NB4 (cell line): ENCODE data around the gene RNU2-63P.
"Not testable (repeated sequence)": the region's sequence is repeated elsewhere in the genome, so short reads cannot be mapped to it uniquely, and the experiment has no call there.

ENCODE experiments used
- DNase-seq: peaks from one replicate; pipeline ENCODE4 v3.0.0; 2010; ENCODE audit warnings: low read depth
- H3K4me3 ChIP-seq: one replicate; pipeline ENCODE4 v1.5.1; 2011; ENCODE audit warnings: mild to moderate bottlenecking, low read depth, low read length, moderate library complexity
- MYC ChIP-seq: IDR thresholded peaks from 2 replicates; pipeline ENCODE4 v1.6.1; 2011; ENCODE audit warnings: low read depth, low read length
- POLR2A ChIP-seq: IDR thresholded peaks from 2 replicates; pipeline ENCODE4 v1.6.1; 2011; ENCODE audit warnings: mild to moderate bottlenecking; ENCODE audit not compliant: insufficient read length; ENCODE audit errors: extremely low read depth
- TF ChIP-seq, protein P1 (sequence below): IDR thresholded peaks from 2 replicates; pipeline ENCODE4 v1.6.1; 2011; ENCODE audit warnings: low read depth, low read length
- TF ChIP-seq, protein P2 (sequence below): IDR thresholded peaks from one replicate; pipeline ENCODE4 v1.5.1; 2012; ENCODE audit warnings: low read depth, low read length

RNU2-63P gene

DNA sequence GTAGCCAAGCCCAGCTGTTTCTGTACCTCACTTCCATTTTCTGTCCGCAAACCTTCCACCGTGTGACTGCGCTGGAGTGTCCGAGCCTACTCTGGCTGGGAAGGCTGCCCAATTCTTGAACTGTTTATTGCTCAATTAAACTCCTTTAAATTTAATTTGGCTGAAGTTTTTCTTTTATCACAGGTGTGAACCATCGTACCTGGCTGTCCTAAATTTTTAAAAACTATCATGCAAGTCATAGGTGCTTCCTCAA is 6.2 kb upstream of the RNU2-63P start:
- no peak overlapping the region for H3K4me3 ChIP-seq
- TF ChIP-seq POLR2A (no peak), MYC (no peak)
- TF ChIP-seq, protein P1, sequence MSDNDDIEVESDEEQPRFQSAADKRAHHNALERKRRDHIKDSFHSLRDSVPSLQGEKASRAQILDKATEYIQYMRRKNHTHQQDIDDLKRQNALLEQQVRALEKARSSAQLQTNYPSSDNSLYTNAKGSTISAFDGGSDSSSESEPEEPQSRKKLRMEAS, result no peak
- TF ChIP-seq, protein P2, sequence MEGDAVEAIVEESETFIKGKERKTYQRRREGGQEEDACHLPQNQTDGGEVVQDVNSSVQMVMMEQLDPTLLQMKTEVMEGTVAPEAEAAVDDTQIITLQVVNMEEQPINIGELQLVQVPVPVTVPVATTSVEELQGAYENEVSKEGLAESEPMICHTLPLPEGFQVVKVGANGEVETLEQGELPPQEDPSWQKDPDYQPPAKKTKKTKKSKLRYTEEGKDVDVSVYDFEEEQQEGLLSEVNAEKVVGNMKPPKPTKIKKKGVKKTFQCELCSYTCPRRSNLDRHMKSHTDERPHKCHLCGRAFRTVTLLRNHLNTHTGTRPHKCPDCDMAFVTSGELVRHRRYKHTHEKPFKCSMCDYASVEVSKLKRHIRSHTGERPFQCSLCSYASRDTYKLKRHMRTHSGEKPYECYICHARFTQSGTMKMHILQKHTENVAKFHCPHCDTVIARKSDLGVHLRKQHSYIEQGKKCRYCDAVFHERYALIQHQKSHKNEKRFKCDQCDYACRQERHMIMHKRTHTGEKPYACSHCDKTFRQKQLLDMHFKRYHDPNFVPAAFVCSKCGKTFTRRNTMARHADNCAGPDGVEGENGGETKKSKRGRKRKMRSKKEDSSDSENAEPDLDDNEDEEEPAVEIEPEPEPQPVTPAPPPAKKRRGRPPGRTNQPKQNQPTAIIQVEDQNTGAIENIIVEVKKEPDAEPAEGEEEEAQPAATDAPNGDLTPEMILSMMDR, result no peak
- no peak for DNase-seq

DNA sequence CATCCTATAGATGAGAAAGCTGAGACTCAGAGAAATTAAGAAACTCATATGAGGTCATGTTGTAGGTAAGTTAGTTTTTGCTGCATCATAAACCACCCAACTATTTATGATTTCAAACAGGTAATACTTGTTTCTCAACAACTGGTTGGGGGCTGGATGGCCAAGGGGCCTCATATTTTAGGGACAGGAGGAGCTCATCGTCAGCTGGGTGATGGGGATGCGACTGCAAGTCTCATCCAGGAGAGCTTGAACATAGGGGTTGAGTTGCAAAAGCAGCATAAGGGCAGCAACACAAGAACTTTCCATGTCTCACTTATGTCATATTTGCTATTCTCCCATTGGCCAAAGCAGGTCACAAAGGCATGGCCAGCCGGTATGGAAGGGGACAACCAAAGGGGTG is 3.6 kb upstream of the RNU2-63P start:
- TF ChIP-seq POLR2A, result no peak
- TF ChIP-seq, protein P1, result no peak
- no peak for TF ChIP-seq MYC
- TF ChIP-seq, protein P2, result no peak
- DNase-seq, result no peak
- no peak overlapping the region for H3K4me3 ChIP-seq

DNA sequence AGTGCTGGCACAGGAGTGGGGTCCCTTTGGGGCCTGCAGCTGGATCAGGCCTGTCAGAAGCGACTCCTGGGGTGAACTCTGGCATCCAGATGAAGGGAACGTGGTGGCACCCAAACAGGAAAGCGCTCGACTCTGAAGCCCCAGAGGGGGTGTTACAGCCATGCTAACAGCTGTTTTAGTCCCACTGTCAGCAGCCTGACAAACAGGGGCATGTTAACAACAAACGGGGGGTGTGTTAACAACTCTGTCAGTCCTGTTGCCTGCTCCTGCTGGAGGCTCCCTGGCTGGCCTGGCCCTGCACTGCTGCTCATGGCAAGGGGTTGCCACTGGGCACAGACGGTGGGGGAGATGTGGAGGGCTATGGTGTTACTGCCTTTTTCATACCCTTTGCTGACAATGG is 2.6 kb upstream of the RNU2-63P start:
- H3K4me3 ChIP-seq, result no peak overlapping the region
- no peak for DNase-seq
- no peak for TF ChIP-seq POLR2A
- no peak for TF ChIP-seq MYC
- TF ChIP-seq, protein P2, result no peak
- TF ChIP-seq, protein P1, result no peak

DNA sequence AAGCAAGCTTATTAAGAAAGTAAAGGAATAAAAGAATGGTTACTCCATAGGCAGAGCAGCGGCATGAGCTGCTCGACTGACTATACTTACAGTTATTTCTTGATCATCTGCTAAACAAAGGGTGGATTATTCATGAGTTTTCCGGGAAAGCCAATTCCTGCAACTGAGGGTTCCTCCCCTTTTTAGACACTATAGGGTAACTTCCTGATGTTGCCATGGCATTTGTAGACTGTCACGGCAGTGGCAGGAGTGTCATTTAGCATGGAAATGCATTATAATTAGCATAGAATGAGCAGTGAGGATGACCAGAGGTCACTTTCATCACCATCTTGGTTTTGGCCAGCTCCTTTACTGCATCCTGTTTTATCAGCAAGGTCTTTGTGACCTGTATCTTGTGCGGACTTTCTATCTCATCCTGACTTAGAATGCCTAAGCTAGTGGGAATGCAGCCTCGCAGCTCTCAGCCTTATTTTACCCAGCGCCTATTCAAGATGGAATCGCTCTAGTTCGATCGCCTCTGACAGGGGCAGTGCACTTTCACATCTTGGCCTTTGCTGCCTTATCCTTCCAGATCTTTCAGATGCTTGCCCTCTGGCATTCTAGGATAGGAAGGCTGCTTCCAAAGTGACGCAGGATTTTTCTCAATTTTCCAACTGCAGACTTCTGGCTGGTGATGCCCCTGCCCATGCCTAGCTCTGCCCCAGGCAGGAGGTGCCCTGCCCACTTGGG is 1.9 kb upstream of the RNU2-63P start:
- not testable (repeated sequence) for H3K4me3 ChIP-seq, DNase-seq

DNA sequence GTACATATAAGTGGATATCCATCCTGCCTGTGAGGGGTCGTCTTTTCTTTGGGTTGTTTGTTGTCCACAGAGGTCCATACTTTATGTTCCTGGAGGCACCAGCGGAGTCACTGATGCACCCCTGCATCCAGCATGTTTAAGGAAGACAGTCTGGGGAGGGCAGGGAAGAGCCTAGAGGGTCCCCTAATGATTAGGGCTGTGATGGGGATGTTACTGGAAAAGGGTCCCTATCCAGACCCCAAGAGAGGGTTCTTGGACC is 1.4 kb upstream of the RNU2-63P start:
- H3K4me3 ChIP-seq, DNase-seq: not testable (repeated sequence)

DNA sequence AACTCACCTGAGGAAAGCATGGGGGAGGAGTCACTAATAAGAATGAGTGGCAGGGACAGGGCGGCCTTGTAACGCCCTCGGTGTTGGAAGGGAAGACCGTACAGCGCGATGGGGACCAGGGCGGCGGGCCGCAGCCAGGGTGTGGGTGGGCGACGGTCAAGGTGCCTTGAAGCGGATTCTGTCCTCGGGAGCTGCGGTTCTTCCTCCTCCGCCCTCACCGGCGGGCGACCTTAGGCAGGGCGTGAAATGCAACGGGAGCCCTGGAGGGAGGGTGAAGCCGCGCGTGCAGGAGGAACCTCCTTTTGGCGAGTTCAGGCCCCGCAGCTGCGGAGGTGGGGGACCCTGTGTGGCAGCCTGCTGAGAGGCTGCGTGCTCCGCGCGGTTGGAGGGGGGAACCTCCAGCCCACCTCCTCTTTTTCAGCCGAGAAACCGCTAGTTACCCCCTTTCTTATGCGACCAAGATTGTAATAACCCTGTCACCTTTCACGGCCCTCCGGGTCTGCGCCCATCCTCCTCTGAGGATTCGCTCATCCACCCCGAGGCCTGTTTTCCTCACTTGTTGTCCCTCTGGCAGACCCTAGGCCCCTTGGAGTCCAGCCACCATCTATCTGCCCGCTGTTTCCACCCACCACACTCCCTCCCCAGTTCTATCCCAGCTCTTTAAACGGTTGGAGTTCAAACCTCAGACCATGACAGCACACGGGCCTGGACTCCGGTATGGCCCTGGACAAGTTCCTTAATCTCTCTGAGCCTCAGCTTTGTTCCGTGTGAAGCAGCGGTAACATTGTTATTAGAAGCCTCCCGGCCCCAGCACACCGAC is 823 bp upstream of the RNU2-63P start:
- H3K4me3 ChIP-seq, result peak overlapping the region; percentile 77
- DNase-seq, result peak; percentile 11
- TF ChIP-seq, protein P1, result no peak
- no peak for TF ChIP-seq MYC
- no peak for TF ChIP-seq POLR2A
- TF ChIP-seq, protein P2, result no peak

DNA sequence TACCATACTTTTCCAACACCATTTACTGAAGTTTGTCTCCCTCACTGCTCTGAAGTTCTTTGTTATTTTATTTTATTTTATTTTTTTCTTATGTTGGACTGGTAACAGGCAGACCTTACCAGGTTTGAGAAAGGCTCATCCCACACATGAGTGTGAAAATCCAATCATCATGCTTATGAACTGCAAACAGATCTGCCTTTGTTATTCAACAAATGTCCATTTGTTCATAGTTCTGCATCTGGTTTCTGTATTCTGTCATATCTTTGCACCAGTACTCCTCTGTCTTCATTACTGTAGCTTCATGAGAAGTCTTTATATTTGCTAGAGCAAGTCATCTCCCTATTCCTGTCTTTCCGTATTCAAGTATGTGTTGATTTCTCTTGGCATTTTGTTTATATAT is 5.3 kb downstream of the RNU2-63P start:
- TF ChIP-seq POLR2A, result no peak
- no peak overlapping the region for H3K4me3 ChIP-seq
- no peak for DNase-seq
